WTC11 (cell line): ENCODE data around the gene CAMKMT.

Experiments used
- GRHL2 ChIP-seq: fragments of 250-450 bp; sonication (Bioruptor Pico); IDR thresholded peaks from 2 replicates; pipeline ENCODE4 v1.8.0; 2022; ENCODE audit warnings: mild to moderate bottlenecking, moderate library complexity; ENCODE audit not compliant: insufficient replicate concordance, severe bottlenecking
- SOX15 ChIP-seq: fragments of 250-450 bp; sonication (Bioruptor Pico); IDR thresholded peaks from 2 replicates; pipeline ENCODE4 v1.9.0; 2021; ENCODE audit warnings: mild to moderate bottlenecking
- TP53 ChIP-seq: sonication (generic); formaldehyde crosslinking; IDR thresholded peaks from 2 replicates; pipeline ENCODE4 v1.8.1; 2023; ENCODE audit warnings: mild to moderate bottlenecking, missing genetic modification reagents
- TF ChIP-seq, protein P1 (sequence below): fragments of 200-600 bp; IDR thresholded peaks from 2 replicates; pipeline ENCODE4 v1.8.0; 2022; ENCODE audit warnings: antibody characterized with exemption
- TF ChIP-seq, protein P2 (sequence below): sonication (generic); formaldehyde crosslinking; IDR thresholded peaks from 2 replicates; pipeline ENCODE4 v1.8.1; 2023; ENCODE audit warnings: mild to moderate bottlenecking, missing genetic modification reagents, borderline replicate concordance
- TF ChIP-seq, protein P3 (sequence below): sonication (generic); formaldehyde crosslinking; IDR thresholded peaks from 2 replicates; pipeline ENCODE4 v1.8.0; 2022; ENCODE audit warnings: mild to moderate bottlenecking, missing genetic modification reagents

DNA sequence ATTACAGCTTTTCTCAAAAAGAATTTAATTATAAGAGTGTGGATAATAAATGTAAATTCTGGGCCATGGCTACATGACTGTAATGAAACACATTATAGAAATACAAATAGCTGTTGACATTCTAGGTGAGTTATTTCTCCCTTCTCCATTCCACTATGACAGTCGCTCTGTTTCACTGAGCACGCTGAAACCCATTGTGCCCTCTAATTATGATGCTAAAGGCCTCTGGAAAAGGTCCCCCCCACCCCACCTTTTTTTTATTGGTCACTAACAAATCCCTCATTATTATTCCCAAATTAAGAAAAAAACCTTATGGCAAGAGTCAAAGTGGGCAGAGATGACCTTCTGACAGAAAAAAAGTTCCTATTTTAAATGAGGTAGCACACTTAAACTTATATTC, 294.7 kb downstream of the CAMKMT start:
- TF ChIP-seq, protein P1, sequence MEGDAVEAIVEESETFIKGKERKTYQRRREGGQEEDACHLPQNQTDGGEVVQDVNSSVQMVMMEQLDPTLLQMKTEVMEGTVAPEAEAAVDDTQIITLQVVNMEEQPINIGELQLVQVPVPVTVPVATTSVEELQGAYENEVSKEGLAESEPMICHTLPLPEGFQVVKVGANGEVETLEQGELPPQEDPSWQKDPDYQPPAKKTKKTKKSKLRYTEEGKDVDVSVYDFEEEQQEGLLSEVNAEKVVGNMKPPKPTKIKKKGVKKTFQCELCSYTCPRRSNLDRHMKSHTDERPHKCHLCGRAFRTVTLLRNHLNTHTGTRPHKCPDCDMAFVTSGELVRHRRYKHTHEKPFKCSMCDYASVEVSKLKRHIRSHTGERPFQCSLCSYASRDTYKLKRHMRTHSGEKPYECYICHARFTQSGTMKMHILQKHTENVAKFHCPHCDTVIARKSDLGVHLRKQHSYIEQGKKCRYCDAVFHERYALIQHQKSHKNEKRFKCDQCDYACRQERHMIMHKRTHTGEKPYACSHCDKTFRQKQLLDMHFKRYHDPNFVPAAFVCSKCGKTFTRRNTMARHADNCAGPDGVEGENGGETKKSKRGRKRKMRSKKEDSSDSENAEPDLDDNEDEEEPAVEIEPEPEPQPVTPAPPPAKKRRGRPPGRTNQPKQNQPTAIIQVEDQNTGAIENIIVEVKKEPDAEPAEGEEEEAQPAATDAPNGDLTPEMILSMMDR, result no peak
- no peak for TF ChIP-seq TP53 (CRISPR knock-in tag)
- TF ChIP-seq, protein P2, sequence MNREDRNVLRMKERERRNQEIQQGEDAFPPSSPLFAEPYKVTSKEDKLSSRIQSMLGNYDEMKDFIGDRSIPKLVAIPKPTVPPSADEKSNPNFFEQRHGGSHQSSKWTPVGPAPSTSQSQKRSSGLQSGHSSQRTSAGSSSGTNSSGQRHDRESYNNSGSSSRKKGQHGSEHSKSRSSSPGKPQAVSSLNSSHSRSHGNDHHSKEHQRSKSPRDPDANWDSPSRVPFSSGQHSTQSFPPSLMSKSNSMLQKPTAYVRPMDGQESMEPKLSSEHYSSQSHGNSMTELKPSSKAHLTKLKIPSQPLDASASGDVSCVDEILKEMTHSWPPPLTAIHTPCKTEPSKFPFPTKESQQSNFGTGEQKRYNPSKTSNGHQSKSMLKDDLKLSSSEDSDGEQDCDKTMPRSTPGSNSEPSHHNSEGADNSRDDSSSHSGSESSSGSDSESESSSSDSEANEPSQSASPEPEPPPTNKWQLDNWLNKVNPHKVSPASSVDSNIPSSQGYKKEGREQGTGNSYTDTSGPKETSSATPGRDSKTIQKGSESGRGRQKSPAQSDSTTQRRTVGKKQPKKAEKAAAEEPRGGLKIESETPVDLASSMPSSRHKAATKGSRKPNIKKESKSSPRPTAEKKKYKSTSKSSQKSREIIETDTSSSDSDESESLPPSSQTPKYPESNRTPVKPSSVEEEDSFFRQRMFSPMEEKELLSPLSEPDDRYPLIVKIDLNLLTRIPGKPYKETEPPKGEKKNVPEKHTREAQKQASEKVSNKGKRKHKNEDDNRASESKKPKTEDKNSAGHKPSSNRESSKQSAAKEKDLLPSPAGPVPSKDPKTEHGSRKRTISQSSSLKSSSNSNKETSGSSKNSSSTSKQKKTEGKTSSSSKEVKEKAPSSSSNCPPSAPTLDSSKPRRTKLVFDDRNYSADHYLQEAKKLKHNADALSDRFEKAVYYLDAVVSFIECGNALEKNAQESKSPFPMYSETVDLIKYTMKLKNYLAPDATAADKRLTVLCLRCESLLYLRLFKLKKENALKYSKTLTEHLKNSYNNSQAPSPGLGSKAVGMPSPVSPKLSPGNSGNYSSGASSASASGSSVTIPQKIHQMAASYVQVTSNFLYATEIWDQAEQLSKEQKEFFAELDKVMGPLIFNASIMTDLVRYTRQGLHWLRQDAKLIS (CRISPR knock-in tag), result no peak
- TF ChIP-seq, protein P3, sequence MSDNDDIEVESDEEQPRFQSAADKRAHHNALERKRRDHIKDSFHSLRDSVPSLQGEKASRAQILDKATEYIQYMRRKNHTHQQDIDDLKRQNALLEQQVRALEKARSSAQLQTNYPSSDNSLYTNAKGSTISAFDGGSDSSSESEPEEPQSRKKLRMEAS (CRISPR knock-in tag), result no peak
- no peak for TF ChIP-seq SOX15 (CRISPR knock-in tag)
- no peak for TF ChIP-seq GRHL2 (CRISPR knock-in tag)
